ENCODE measurements around the gene MT3.
"Not testable (repeated sequence)": the region's sequence is repeated elsewhere in the genome, so short reads cannot be mapped to it uniquely, and the experiment has no call there.

The MT3 gene

DNA sequence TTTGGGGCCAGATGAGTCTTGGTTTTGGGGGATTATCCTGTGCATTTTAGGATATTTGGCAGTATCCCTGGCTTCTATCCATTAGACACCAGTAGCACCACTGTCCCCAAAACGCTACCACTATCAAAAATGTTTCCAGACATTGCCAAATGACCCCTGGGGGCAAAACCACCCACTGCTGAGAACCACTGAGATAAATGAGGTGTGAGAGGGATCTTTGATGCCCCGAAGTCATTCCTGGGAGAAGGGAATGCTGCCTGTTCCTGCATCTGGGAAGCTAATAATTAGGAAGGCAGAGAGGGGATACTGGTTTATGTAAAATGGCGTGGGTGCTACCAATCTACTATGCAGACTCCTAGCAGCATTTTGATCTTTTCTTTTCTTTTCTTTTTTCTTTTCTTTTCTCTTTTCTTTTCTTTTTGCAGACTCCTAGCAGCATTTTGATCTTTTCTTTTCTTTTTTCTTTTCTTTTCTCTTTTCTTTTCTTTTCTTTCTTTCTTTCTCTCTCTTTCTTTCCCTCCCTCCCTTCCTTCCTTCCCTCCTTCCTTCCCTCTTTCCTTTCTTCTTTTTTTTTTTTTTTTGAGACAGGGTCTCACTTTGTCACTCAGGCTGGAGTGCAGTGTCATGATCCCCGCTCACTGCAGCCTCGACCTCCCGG, 8.8 kb upstream of the MT3 start:
- no peak for DNase-seq

DNA sequence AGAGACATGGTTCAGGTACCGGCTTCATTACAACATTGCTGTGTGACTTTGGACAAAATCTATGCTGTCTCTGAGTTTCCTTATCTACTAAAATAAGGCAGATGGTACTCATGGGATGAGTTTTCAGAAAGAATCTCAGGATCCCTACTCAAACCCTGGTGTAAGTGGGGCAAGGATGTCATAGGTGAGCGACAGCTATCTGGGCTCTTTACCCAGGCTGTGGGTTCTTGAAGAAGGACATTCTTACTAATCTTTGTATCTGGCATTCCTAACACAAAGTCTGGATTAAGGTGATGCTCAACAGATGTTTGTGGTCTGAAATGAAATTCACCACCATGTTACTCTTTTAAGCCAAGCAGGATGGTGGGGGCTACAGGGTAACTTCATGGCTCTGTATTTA, 6.4 kb upstream of the MT3 start:
- DNase-seq, result not testable (repeated sequence)

DNA sequence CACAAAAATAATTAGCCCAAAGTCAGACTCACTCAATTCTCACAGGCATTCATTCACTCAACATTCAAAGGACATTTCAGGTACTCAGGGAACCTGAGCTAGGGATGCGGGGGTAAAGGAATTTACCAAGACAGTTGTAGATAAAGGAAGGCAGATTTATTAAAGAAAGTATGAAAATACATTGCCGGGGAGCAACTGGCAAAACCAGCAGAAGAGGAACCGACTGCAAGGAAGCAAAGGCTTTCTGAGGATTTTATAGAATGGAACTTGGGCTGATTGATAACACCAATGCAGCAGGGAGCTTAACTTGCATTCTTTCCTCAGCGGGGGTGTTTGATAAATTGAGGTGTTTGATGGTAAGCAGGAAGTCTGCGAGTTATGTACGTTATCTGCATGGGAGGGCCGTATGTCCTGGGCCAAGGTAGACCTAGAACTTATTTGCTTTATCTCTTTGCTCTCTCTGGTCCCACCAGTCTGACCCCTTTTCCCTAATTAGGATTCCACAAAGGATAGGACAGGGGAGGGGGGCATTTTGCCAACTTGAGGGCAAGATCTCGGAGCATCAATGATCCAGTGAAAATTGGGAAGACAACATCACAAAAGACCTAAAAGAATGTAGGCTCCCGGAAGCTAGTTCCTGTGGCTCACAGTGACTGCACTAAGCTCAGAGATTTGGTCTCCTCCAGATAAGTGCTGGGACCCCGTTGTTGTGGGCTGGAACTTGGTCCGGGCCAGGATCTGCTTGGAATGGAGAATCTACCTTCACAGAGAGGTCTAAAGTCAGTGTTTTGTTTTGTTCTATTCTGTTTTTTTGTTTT, 5.8 kb upstream of the MT3 start:
- no peak for DNase-seq

DNA sequence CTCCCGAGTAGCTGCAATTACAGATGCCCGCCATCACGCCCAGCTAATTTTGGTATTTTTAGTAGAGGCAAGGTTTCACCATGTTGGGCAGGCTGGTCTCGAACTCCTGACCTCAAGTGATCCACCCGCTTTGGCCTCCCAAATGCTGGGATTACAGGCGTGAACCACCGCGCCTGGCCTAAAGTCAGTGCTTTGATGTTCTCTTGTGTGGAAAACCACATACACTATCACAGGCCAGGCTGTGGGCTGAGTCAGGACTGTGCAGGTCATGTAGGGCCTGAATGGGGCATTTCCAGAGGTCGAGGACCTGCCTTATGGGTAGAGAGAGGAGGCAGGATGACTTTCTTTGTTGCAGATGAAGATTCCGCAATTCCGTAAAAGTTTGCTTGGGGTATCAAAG, 5.1 kb upstream of the MT3 start:
- no peak for DNase-seq

DNA sequence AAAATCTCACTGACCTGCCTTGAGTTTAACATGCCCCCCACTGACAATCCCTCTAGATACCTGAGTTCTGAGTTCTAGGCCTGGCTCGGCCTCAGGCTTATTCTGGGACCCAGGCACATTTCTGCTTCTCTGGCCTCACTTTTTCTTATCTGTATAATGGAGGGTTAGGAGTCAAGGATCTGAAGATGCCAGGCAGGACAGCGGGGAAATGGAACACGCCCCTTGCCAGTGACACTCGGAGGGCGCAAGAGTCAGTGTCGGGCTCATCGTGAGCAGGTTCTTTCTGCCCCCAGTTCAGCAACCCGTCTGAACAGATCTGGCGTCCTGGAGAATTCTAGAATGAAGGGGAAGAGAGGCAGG, 567 bp upstream of the MT3 start:
- DNase-seq, result no peak

DNA sequence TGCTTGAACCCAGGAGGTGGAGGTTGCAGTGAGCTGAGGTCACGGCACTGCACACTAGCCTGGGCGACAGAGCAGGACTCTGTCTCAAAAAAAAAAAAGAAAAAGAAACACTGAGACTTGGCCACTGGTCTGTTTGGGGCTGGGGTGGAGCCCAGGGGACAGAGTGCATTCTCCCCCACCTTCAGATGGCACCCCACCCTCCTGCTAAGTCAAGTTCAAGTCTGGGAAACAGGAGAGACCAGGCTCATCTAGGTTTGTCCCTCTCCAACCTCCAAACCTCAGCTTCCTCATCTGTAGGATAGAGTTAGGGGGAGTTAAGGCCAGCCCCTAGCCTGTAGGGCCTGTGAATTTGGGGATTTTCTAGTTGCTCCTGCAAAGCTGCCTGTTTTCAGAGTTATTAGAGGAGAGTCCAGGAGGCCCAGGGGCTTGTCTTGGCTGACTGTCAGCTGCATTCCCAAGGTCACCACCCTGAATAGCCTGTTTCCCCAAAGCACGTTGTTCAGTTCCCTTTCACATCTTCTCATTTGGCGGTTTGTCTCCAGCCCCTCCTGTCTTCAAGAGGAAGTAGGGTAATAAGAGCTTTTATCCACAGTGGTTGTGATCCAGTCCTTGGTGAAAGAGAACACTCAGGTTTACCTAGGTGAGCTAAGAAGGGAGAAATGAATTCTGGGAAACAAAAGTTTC, 2.2 kb downstream of the MT3 start:
- DNase-seq, result no peak

DNA sequence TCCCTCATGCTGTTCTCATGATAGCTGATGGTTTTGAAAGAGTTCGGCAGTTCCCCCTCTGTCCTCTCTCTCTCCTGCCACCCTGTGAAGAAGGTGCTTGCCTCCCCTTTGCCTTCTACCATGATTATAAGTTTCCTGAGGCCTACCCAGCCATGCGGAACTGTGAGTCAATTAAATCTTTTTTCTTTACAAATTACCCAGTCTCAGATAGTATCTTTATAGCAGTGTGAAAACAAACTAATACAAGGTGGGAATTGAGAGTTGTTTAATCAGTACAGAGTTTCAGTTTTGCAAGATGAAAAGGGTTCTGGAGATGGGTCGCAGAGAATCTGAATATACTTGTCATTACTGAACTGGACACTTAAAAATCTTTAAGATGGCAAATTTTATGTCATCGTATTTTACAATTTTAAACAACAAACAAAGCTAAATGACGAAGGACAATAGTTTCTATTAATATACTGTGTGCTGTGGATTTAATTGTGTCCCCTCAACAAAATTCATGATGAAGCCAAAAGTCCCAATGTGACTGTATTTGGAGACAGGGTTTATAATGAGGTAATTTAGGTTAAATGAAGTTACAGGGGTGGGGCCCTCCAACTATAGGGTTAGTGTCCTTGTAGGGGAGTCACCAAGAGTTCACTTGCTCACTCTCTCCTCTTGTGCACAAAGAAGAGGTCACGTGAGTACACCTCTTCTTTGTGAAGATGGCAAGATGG, 4.4 kb downstream of the MT3 start:
- DNase-seq, result no peak

DNA sequence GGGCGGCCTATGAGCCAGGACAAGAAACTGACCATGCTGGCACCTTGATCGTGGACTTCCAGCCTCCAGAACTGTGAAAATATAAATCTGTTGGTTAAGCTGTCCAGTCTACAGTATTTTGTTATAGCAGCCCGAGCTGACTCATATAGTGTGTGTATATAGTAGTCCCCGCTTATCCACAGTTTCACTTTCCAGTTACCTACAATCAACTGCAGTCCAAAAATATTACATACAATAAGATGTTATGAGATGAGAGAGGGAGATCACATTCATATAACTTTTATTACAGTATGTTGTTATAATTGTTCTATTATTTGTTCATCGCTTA, 4.9 kb downstream of the MT3 start:
- no peak for DNase-seq

DNA sequence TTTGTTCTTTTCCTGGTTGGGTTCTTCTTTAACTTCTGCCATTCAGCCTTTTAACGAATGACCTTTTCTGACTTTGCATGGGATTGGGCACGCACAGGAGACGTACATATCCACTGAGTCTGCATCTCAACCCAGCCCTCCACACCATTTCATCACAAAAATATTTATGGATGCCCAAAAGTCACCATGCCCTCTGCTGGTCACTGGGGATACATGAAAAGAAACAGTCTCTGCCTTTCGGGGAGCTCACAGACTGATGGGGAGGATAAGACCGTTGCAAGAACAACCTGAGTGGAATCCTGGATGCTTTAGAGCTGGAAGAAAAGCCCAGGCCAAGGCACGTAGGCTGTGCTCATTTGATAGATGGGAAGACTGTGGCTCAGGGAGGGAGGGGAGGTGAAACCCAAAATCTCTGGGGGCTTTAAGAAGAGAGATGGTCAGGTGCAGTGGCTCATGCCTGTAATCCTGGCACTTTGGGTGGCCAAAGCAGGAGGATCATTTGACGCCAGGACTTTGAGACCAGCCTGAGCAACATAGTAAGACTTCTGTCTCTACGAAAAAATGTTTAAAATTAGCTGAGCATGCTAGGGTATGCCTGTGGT, 11.2 kb downstream of the MT3 start:
- no peak for DNase-seq

DNA sequence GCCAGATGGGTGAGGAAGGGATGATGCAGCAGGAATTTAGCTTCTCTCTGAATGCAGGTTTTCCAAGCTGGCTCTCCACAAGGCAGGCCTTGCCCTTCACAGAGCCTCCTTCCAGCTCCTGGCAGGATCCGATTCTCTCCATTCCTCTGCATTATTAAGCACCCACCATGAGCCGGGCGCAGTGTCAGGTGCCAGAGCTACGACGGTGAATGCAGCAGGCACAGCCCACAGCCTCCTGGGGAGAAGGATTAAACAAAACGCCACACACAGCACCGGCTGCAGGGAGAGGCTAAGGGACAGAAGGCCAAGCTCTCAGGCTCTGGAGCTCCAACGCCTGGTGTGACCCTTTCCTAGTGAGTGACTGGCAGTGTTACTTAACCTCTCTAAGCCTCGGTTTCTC, 12.0 kb downstream of the MT3 start:
- DNase-seq, result no peak

DNA sequence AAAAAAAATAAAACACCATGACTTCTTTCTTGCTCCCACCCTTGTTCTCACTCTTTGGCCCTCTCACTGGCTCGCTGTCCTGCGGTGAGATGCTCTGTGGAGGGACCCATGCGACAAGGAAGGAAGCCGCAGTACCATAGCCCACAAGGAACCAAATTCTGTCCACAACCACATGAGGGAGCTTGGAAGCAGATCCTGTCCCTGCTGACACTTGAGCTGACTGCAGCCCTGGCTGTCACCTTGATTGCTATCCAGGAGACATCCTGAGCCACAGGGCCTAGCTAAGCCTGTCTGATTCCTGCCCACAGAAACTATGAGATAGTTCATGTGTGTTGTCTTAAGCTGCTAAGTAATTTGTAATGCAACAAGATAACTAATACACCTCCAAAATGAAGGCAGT, 14.3 kb downstream of the MT3 start:
- DNase-seq, result no peak

DNA sequence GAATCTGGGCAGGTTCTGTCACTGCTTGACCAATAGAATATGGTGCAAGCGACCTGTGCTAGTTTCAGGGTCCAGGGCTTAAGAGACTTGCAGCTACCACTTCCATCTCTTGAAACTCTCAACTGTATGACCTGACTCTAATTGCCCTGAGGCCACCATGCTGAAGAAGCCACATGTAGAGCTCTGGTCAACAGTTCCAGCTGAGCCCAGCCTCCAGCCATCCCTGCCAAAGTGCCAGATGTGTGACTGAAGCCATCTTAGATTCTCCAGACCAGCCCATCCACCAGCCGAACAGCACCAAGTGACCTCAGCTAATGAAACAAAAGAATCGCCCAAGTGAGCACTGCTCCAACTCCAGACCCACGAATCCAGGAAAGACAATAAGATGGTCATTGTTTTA, 15.6 kb downstream of the MT3 start:
- DNase-seq, result no peak

DNA sequence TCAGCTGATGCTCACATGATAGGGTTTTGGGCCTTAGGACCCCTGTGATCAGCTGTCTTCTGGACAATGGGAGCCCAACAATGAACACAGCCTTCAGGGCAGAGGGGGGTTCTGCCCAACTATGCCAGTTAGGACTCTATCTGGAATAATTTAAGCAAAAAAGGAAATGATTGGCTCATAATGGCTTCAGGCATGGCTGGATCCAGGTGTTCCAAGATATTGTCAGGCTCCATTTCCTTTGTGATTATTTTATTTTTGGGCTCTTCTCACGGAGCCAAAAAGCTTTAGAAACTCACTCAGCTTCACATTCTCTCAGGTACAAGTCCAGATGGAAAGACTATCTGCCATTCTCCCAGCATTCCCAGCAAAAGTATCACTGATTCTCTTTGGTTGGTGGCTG, 16.1 kb downstream of the MT3 start:
- DNase-seq, result no peak

DNA sequence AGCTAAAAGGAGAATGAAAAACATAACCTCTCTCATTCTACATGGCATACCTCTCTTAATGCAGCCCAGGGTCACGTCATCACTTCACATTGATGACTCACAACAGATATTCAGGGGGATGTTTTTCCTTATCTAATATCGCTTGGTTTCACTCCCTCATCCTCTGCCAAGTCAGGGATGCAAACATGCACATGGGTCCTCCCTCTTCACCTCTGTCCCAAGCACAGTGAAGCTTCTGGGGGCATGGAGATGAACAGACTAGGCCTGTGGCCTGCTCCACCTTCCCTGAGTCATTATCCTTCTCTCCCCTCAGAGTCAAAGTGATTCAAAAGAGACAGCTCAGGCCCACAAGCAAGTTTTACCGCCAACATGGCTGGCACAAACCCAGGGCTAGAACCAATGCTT, 16.7 kb downstream of the MT3 start:
- DNase-seq, result no peak

DNA sequence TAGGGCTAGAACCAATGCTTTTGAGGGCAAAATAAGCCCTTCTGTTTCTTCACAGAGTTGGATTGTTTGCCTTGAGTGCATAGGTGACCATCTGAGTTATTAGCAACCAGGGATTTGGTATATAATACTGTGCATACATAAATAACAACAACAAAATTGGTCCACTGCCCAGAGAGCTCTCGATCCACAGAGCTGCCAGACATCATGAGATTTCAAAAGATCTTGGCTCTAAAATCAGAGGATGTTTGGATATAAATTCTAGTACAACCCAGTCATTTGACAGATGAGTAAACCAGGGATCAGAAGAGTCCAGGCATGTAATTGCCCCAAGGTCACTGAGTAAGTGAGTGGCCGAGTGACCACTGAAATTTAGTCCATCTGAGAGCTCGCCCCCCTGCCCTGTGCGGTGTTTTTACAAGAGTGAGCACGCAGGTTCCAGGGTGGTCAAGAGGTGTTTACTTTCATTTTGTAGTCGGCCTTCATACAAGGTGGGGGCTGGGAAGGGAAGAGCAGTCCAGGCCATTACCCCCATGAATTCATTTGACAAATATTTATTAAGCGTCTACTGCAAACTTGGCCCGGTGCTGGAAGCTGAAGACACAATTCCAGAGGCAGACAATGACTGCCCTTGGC, 17.3 kb downstream of the MT3 start:
- DNase-seq, result no peak

DNA sequence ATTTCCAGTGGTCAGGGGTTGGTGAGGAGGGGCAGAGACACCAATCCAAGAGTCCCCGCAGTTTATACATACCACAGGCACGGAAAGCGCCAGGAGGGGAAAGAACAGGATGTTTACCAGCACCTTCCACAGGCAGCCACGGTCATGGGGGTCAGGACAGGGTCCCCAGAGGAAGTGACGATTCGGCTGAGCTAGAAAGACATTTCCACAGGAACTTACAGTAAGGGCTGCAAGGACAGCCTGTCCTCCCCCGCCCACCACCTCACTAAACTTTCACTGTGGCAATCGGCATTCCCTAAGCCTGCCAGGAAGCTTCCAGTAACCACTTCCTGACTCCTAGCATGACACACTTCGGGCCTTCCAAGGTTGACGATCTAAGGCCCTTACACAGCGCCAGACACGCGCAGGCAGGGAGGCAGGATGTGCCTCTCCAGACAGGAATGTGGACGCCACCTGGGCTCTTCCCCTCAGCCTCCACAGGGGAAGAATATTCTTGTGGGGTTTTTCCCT, 17.8 kb downstream of the MT3 start:
- DNase-seq, result no peak

DNA sequence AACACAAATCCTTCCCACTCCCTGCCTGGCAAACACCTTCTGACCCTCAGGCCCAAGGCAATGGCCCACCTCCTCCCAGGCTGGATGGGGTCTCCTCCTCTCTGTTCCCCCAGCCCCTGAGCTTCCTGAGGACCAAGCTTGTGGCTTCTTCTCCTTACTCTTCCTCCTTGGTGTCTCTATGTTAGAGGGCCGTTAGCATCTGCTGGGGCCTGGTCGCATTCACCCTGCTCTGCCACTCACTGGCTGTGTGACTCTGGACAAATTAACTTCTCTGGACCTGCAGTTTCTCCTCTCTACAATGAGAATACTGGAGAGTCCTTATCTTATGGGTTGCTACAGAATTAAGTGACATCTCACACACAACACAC, 18.3 kb downstream of the MT3 start:
- DNase-seq, result no peak

DNA sequence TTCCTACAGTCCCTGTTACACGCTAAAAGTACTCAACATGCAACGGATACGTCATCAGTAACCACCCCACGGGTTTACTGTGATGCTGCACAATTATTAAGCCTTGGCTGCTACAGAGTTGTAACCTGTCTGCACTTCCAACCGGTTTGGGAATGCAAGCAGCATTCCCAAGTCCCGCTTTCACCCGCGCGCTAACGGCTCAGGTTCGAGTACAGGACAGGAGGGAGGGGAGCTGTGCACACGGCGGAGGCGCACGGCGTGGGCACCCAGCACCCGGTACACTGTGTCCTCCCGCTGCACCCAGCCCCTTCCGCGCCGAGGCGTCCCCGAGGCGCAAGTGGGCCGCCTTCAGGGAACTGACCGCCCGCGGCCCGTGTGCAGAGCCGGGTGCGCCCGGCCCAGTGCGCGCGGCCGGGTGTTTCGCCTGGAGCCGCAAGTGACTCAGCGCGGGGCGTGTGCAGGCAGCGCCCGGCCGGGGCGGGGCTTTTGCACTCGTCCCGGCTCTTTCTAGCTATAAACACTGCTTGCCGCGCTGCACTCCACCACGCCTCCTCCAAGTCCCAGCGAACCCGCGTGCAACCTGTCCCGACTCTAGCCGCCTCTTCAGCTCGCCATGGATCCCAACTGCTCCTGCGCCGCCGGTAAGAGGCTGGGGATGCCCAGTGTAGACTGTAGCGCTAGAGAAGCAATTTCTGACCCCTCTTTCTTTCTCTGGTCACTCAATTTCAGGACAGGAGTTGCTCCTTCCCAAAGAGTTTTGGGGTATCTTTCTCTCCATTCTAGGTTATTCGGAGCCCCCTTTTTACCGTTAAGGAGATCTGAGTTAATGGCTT, 18.9 kb downstream of the MT3 start, which contains the start of gene MT2A:
TSS of gene MT2A (plus strand) at position 542 of the 833 bp plus-strand sequence. CDS start at position 614, 72 bp downstream.
- DNase-seq, result peak; percentile 80 to 81

DNA sequence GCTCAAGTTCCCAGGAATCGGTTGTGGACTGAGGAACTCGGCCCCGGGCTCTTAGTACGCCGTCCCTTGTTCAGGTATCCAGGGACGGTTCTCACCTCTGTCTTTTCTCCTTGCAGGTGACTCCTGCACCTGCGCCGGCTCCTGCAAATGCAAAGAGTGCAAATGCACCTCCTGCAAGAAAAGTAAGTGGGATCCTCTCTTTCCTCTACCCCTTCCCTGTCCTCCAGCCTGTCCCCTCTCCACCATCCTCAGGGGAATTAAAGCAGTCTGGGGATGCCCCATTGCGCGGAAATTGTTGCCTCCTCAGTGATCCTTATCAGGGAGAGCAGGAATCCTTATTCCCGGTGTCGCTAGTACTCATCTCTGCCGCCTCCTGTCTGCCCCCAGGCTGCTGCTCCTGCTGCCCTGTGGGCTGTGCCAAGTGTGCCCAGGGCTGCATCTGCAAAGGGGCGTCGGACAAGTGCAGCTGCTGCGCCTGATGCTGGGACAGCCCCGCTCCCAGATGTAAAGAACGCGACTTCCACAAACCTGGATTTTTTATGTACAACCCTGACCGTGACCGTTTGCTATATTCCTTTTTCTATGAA, 19.6 kb downstream of the MT3 start:
- DNase-seq, result no peak

DNA sequence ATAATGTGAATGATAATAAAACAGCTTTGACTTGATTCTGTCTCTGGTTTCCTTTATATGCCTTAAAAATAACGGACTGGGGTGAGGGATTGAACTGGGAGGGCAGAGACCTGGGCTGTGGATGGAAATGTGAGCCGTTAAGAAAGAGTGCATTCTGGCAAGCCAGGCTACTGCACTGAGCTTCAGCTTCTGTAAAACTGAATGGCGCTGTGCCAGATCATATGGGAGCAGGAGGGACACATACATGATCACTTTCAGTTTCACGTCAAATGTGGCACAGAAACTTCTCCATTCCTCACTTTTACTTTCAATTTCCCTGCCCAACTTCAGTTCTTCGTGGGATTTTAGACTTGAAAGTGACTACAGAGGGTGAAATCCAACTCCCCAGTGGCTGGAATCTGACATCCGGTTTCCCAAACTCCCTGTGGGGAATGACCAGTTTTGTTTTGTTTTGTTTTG, 20.2 kb downstream of the MT3 start:
- peak; percentile 60 to 69 for DNase-seq

DNA sequence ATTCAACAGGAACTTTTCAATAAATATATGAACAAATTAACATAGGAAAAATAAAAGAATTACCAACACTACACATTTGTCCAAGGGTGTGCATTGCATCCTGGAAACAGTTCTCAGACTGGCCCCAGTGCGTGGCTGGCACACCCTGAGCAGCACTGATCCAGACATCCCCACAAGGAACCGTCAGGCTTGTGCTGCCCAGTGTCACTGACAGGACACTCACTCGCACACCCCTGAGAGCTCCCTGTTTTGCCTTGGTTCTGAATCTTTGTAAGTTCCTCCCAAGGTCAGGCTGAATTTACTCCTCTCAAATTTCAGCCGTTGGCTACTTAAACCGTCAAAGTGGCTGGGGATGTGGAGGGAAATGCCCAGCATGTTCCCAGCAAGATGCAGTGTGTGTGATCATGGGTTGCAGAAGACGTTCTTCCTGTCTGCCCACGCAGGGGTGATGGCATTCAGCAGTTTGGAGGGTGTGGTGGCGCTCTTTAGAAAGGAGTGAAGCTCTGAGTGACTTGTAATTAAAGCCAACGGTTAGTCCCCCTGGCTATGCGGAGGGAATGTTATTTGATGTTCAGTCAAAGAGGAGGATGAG, 20.8 kb downstream of the MT3 start:
- peak; percentile 74 to 78 for DNase-seq

All from activated CD4-positive, alpha-beta T cell treated with anti-CD3 and anti-CD28 coated beads, Interleukin-2, amount 50 U/mL, for 4 hours (primary cell).